Gastrocnemius medialis (tissue), 4 donors: ENCODE measurements around the gene ITIH1.

Experiments used
- CTCF ChIP-seq, 5 experiments: fragments of 450-650 bp in 3 of 5; fragments of 200-600 bp in 2 of 5; sonication (generic) in 2 of 5; IDR thresholded peaks in 4 of 5; conservative IDR thresholded peaks in 1 of 5; 1 replicate in 4 of 5; 2 replicates in 1 of 5; pipeline ENCODE4 v1.5.1; 2016 to 2019; ENCODE audit warnings: antibody characterized with exemption in 5 of 5, mild to moderate bottlenecking in 3 of 5, moderate library complexity in 3 of 5
- POLR2A ChIP-seq, 2 donors: fragments of 450-650 bp; IDR thresholded peaks; one replicate each; pipeline ENCODE4 v1.6.1; 2017; ENCODE audit warnings: antibody characterized with exemption in 2 of 2, mild to moderate bottlenecking in 2 of 2, moderate library complexity in 2 of 2

- TF ChIP-seq POLR2A (IDR thresholded peaks at IDR 0.05): no peak
- no peak for TF ChIP-seq CTCF (IDR thresholded peaks at IDR 0.05 in 4 of 5, conservative IDR thresholded peaks at IDR 0.05 in 1 of 5)
These were observed 783 bp downstream of the ITIH1 start for GRCh38 chr3:52777959-52778805.
